HG02943 (cell line): ENCODE measurements around the gene EML6.

Source experiments
- ATAC-seq: cut with Tn5 transposase; IDR thresholded peaks from one replicate; pipeline ENCODE4 v1.9.1; 2021; ENCODE audit warnings: mild to moderate bottlenecking, low read depth, moderate library complexity; ENCODE audit not compliant: unreplicated experiment

EML6 gene

GRCh38 chr2:55012672-55013484 is 289.4 kb downstream of the EML6 start:
- no peak for ATAC-seq

DNA sequence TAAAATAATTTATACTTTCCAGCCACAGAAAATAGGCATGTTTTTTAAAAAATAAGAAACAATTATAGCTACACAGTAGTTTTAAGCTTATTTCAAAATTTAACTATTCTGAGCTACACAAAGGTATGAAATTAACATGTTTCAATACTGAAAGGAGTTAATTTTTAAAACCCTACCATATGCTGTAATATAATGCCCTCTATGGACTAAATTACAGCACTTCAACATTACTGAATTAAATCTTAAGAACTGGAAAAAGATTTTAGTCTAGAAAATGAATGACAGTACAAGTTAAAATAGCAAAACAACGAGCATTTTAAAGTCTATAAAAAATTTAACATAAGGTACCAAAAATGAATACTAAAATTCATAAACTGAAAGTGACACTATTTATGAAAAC is 290.5 kb downstream of the EML6 start:
- no peak for ATAC-seq

DNA sequence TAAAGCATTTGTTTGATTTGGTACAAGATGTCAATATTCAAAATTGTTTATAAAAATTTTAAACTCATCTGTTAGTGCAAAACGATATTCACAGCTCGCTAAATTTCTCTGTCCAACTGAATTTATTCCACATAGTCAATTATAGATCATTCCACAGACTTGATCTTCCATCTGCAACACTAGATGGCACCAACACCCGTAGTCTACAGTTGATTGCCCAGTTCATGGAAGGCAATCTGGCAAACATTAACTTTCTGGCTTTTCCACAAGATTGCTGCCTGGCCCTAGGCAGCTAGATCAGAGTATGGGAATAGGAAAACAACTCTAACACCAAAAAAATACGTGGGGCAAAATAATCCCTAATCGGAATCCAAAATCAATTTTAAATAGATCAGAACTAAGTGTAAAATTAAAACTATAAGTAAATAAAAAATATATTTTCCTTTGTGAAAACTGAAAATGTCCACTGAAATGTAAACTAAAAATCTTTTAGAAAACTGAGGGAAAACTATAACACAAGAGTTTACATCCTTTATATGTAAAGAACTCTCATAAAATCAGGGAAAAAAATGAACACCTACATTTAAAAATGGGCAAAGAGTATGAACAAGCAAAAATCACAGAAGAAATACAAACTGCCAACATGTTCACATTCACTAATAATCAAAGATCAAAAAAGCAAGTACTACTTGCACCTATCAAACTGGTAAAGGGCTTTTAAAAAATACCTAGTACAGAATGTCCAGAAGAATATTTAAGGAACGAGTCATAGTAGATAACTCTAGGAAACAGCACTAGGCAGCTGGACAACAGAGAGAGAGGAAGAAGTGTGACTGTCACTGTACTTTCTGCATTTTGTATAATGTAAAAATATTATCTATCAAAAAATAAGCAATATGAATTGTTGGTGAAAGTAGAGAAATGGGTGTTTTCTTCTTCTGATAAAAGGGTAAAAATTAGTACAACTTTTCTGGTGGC is 291.8 kb downstream of the EML6 start:
- no peak for ATAC-seq

- ATAC-seq, result no peak
Measured at GRCh38 chr2:55017428-55017827, 294.0 kb downstream of the EML6 start.

DNA sequence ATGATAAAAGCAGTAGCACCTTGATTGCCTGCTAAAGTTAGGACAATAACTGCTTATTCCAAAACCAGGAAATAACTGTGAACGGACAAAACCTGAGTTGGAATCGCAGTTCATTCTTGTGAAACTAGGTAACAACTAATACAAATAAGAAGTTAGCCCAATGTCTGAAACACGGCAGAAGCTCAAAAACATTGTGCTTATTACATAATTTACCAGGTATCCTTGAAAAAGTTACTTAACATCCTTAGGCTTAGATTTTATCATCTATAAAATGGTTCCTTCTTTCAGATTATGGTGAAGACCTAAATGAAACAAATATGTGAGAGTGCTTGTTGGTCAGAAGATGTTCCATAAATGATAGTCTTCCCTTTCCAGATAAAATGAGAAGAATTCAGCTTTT is 294.4 kb downstream of the EML6 start:
- no peak for ATAC-seq

GRCh38 chr2:55018619-55019018 is 295.2 kb downstream of the EML6 start:
- ATAC-seq, result no peak

DNA sequence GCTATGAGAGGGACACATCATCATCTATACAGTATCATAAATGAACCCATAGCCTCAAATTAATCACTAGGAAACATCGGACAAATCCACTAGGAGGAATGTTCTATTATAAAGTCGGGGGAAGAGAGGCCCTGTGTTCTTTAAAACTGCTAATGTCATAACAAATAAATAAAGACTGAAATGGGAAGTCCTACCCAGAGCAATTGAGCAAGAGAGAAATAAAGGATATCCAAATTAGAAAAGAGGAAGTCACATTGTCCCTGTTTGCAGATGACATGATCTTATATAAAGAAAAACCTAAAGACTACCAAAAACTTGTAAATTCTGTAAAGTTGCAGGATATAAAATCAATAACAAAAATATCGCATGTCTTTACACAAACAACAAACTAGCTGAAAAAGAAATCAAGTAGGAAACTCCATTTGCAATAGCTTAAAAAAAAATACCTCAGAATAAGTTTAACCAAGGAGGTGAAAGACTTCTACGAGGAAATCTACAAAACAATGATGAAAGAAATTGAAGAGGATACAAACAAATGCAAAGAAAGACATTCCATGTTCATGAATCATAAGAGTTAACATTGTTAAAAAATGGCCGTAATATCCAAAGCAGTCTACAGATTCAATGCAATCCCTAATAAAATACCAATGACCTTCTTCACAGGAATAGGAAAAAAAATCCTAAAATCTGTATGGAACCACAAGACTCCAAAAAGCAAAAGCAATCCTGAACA is 296.2 kb downstream of the EML6 start:
- ATAC-seq, result no peak
